Neural cell (in vitro differentiated cells): ENCODE measurements around the gene RHPN2. TPM values are rescaled to one million over a fixed set of nuclear protein-coding genes. Genes with fewer than 3 reads are reported as not detected.

Experiments
- H2AFZ ChIP-seq: fragments of 200-600, 300-800 bp; sonication (generic), shearing (Covaris generic); 2 replicates; pipeline ENCODE4 v1.6.0; 2014; ENCODE audit warnings: low read depth, mild to moderate bottlenecking, antibody characterized with exemption, low read length, moderate library complexity
- H3F3A ChIP-seq: fragments of 200-600 bp; shearing (Covaris generic); 2 replicates; pipeline ENCODE4 v1.6.1; 2016; ENCODE audit warnings: mild to moderate bottlenecking, moderate library complexity, mixed read lengths, antibody characterized with exemption, low read length; ENCODE audit not compliant: insufficient read depth, poor library complexity, severe bottlenecking
- H3K27ac ChIP-seq: fragments of 200-600, 300-800 bp; sonication (generic), shearing (Covaris generic); 2 replicates; pipeline ENCODE4 v1.5.1; 2014; ENCODE audit warnings: mild to moderate bottlenecking, low read length, moderate library complexity
- H3K27me3 ChIP-seq: fragments of 300-800, 200-600 bp; sonication (generic), shearing (Covaris generic); 2 replicates; pipeline ENCODE4 v1.6.0; 2014; ENCODE audit warnings: mild to moderate bottlenecking, low read depth, low read length, moderate library complexity; ENCODE audit not compliant: insufficient read depth
- H3K36me3 ChIP-seq: fragments of 300-800, 200-600 bp; sonication (generic), shearing (Covaris generic); 2 replicates; pipeline ENCODE4 v1.5.1; 2014; ENCODE audit warnings: mild to moderate bottlenecking, antibody characterized with exemption, low read length, moderate library complexity; ENCODE audit not compliant: insufficient read depth
- H3K4me2 ChIP-seq: fragments of 300-800, 200-600 bp; sonication (generic), shearing (Covaris generic); 2 replicates; pipeline ENCODE4 v1.6.0; 2014; ENCODE audit warnings: mild to moderate bottlenecking, low read length
- H3K4me3 ChIP-seq: fragments of 300-800, 200-600 bp; sonication (generic), shearing (Covaris generic); 2 replicates; pipeline ENCODE4 v1.5.1; 2014; ENCODE audit warnings: mild to moderate bottlenecking, low read length, moderate library complexity
- H3K79me2 ChIP-seq: fragments of 200-600 bp; shearing (Covaris generic); replicated peaks from 2 replicates; pipeline ENCODE4 v1.6.0; 2014; ENCODE audit warnings: mild to moderate bottlenecking, low read length, moderate library complexity; ENCODE audit not compliant: insufficient read depth
- H3K9ac ChIP-seq: fragments of 300-800, 200-600 bp; sonication (generic), shearing (Covaris generic); 2 replicates; pipeline ENCODE4 v1.6.1; 2016; ENCODE audit warnings: mild to moderate bottlenecking, low read length, mixed read lengths
- H3K9me2 ChIP-seq: fragments of 200-600 bp; shearing (Covaris generic); 2 replicates; pipeline ENCODE4 v1.6.1; 2016; ENCODE audit warnings: mild to moderate bottlenecking, low read length, mixed read lengths; ENCODE audit not compliant: insufficient read depth
- H3K9me3 ChIP-seq: fragments of 200-600, 300-800 bp; sonication (generic), shearing (Covaris generic); 2 replicates; pipeline ENCODE4 v1.6.1; 2016; ENCODE audit warnings: mild to moderate bottlenecking, mixed run types, low read length, moderate library complexity, mixed read lengths
- H4K20me1 ChIP-seq: fragments of 200-600 bp; shearing (Covaris generic); 2 replicates; pipeline ENCODE4 v1.6.1; 2016; ENCODE audit warnings: mild to moderate bottlenecking, mixed run types; ENCODE audit not compliant: insufficient read depth
- EP300 ChIP-seq: fragments of 450-650 bp; conservative IDR thresholded peaks from 2 replicates; pipeline ENCODE4 v1.6.1; 2014; ENCODE audit warnings: antibody characterized with exemption, mild to moderate bottlenecking, moderate library complexity; ENCODE audit not compliant: poor library complexity, severe bottlenecking
- EZH2 ChIP-seq: fragments of 200-600, 300-800 bp; shearing (Covaris generic), sonication (generic); IDR thresholded peaks from 2 replicates; pipeline ENCODE4 v1.6.1; 2014; ENCODE audit warnings: antibody characterized with exemption, low read length, borderline replicate concordance, mild to moderate bottlenecking; ENCODE audit not compliant: insufficient read depth, poor library complexity, severe bottlenecking
- MXI1 ChIP-seq: fragments of 450-650 bp; conservative IDR thresholded peaks from 2 replicates; pipeline ENCODE4 v1.6.1; 2014; ENCODE audit warnings: antibody characterized with exemption, mild to moderate bottlenecking; ENCODE audit not compliant: poor library complexity, severe bottlenecking
- POLR2AphosphoS5 ChIP-seq: IDR thresholded peaks from 2 replicates; pipeline ENCODE4 v1.6.1; 2012
- RAD21 ChIP-seq: fragments of 450-650 bp; conservative IDR thresholded peaks from 2 replicates; pipeline ENCODE4 v1.6.1; 2014; ENCODE audit warnings: antibody characterized with exemption, mild to moderate bottlenecking, moderate library complexity
- SMC3 ChIP-seq: fragments of 450-650 bp; conservative IDR thresholded peaks from 2 replicates; pipeline ENCODE4 v1.6.1; 2014; ENCODE audit warnings: antibody characterized with exemption, mild to moderate bottlenecking, moderate library complexity; ENCODE audit not compliant: poor library complexity
- TAF1 ChIP-seq: IDR thresholded peaks from 2 replicates; pipeline ENCODE4 v1.6.1; 2012; ENCODE audit warnings: low read depth
- polyA plus RNA-seq: library from polyadenylated mRNA; depleted of rRNA; stranded (reverse); fragments of >200 nt; gene quantifications from 2 replicates; pipeline ENCODE4 v1.2.3, GENCODE V29; 2014
- TF ChIP-seq, protein P1 (sequence below): fragments of 450-650 bp; IDR thresholded peaks from 2 replicates; pipeline ENCODE4 v1.5.1; 2014; ENCODE audit warnings: antibody characterized with exemption, mild to moderate bottlenecking, moderate library complexity; ENCODE audit not compliant: poor library complexity, severe bottlenecking
- TF ChIP-seq, protein P2 (sequence below): IDR thresholded peaks from 2 replicates; pipeline ENCODE4 v1.6.1; 2012; ENCODE audit warnings: borderline replicate concordance

RHPN2 gene
- polyA plus RNA-seq, 1 donor from 2014 or later = 1.5 TPM

DNA sequence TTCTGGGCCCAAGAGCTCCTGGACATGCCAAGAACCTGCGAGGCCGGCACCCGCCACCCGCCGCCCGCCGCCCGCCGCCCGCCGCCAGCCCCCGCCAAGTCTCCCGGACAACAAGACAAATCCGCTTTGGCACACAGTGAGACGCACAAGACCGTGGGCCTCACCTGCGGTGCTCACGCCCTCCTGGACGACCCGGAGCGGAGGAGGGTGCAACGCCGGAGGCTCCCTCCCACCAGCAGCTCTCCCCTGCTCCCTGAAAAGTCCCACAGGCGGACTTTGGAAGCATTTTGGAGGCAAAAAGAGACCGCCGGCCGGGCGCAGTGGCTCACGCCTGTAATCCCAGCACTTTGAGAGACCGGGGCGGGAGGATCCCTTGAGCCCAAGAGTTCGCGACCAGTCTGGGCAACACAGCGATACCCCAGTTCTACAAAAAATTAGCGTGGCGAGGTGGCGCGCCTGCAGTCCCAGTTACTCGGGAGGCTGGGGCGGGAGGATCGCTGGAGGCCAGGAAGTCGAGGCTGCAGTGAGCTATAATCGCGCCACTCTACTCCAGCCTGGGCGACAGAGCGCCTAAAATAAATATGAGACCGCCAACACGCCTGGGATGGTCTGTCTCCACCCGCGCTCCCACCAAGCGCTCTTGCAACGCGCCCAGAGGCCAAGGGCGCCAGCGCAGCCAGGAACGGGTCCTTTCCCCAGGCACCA is 783 bp downstream of the RHPN2 start:
- TF ChIP-seq, protein P1, sequence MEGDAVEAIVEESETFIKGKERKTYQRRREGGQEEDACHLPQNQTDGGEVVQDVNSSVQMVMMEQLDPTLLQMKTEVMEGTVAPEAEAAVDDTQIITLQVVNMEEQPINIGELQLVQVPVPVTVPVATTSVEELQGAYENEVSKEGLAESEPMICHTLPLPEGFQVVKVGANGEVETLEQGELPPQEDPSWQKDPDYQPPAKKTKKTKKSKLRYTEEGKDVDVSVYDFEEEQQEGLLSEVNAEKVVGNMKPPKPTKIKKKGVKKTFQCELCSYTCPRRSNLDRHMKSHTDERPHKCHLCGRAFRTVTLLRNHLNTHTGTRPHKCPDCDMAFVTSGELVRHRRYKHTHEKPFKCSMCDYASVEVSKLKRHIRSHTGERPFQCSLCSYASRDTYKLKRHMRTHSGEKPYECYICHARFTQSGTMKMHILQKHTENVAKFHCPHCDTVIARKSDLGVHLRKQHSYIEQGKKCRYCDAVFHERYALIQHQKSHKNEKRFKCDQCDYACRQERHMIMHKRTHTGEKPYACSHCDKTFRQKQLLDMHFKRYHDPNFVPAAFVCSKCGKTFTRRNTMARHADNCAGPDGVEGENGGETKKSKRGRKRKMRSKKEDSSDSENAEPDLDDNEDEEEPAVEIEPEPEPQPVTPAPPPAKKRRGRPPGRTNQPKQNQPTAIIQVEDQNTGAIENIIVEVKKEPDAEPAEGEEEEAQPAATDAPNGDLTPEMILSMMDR = peak; percentile 30
- no peak for TF ChIP-seq RAD21
- H4K20me1 ChIP-seq = no peaks in the 10 kb centered on the region
- H3K9me3 ChIP-seq = no peaks in the 10 kb centered on the region
- H3K4me2 ChIP-seq = no peak overlapping the region
- H2AFZ ChIP-seq = no peak overlapping the region
- peak overlapping the region; percentile 64 for H3K4me3 ChIP-seq
- peaks cover 24% of the 10 kb centered on the region for H3K27me3 ChIP-seq
- no peaks in the 10 kb centered on the region for H3K36me3 ChIP-seq
- H3K9me2 ChIP-seq = no peaks in the 10 kb centered on the region
- H3K27ac ChIP-seq = no peak overlapping the region
- H3K9ac ChIP-seq = no peak overlapping the region
- no peaks in the 10 kb centered on the region for H3K79me2 ChIP-seq
- no peaks in the 10 kb centered on the region for H3F3A ChIP-seq

DNA sequence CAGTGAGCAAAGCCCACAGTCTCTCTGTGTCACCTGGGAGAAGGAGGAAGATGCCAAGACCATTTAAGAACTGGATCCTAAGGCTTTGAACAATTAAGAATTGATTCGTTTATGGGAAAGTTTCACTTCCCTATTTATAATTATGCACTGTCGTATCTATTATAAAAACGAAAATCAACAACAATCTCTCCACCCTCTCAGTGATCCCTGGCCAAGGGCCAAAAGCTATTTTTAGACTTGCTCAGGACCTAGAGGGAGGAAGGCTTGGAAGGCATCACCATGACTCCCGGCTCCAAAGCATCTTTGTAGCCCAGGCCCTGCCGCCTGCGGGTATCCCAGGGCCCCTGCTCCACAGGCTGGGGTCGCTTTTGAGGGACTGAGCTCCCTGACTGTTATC is 1.3 kb downstream of the RHPN2 start:
- Histone ChIP-seq H3K4me3 (no peak overlapping the region), H3K9ac (no peak overlapping the region), H3K79me2 (no peaks in the 10 kb centered on the region)

DNA sequence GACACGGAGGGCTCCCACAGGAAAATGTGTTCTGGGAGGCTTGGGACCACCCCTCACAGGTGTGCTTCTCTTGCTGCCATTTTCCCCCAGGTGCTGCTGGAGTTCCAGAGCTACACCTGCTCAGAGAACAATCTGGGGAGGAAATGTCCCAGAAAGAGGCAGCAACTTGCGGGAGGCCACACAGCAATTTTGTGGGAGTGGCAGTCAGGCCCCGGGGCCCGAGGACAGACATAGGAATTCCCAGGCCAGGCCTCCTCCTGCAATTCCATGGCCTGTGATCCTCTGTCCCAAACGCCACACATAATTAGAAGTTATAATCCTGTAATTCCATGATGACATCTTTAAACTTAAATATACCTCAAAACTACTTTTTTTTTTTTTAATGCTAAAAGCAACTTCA is 1.8 kb downstream of the RHPN2 start:
- TF ChIP-seq RAD21 (no peak), EP300 (no peak), MXI1 (no peak), EZH2 (no peak), TAF1 (no peak), SMC3 (no peak), POLR2AphosphoS5 (no peak)
- TF ChIP-seq, protein P2, sequence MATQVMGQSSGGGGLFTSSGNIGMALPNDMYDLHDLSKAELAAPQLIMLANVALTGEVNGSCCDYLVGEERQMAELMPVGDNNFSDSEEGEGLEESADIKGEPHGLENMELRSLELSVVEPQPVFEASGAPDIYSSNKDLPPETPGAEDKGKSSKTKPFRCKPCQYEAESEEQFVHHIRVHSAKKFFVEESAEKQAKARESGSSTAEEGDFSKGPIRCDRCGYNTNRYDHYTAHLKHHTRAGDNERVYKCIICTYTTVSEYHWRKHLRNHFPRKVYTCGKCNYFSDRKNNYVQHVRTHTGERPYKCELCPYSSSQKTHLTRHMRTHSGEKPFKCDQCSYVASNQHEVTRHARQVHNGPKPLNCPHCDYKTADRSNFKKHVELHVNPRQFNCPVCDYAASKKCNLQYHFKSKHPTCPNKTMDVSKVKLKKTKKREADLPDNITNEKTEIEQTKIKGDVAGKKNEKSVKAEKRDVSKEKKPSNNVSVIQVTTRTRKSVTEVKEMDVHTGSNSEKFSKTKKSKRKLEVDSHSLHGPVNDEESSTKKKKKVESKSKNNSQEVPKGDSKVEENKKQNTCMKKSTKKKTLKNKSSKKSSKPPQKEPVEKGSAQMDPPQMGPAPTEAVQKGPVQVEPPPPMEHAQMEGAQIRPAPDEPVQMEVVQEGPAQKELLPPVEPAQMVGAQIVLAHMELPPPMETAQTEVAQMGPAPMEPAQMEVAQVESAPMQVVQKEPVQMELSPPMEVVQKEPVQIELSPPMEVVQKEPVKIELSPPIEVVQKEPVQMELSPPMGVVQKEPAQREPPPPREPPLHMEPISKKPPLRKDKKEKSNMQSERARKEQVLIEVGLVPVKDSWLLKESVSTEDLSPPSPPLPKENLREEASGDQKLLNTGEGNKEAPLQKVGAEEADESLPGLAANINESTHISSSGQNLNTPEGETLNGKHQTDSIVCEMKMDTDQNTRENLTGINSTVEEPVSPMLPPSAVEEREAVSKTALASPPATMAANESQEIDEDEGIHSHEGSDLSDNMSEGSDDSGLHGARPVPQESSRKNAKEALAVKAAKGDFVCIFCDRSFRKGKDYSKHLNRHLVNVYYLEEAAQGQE = no peak
- TF ChIP-seq, protein P1 = no peak
- Histone ChIP-seq H3K79me2 (no peaks in the 10 kb centered on the region), H3K4me2 (no peak overlapping the region), H3K27me3 (peaks cover 24% of the 10 kb centered on the region), H3K4me3 (no peak overlapping the region), H3K9me2 (no peaks in the 10 kb centered on the region), H4K20me1 (no peaks in the 10 kb centered on the region), H3K27ac (no peak overlapping the region), H3K9ac (no peak overlapping the region), H2AFZ (no peak overlapping the region), H3K9me3 (no peaks in the 10 kb centered on the region), H3F3A (no peaks in the 10 kb centered on the region), H3K36me3 (no peaks in the 10 kb centered on the region)

More for the DNA sequence above, 1.3 kb downstream of the RHPN2 start:
- Histone ChIP-seq H2AFZ (no peak overlapping the region), H3K36me3 (no peaks in the 10 kb centered on the region), H3K9me3 (no peaks in the 10 kb centered on the region), H3K4me2 (no peak overlapping the region), H3K27me3 (peaks cover 24% of the 10 kb centered on the region), H3K27ac (no peak overlapping the region), H4K20me1 (no peaks in the 10 kb centered on the region), H3F3A (no peaks in the 10 kb centered on the region), H3K9me2 (no peaks in the 10 kb centered on the region)
- TF ChIP-seq SMC3 = no peak
- no peak for TF ChIP-seq TAF1
- TF ChIP-seq, protein P1 = no peak
